HG03439 (cell line): ENCODE data around the gene CHRNB4.
"Not testable (repeated sequence)": the region's sequence is repeated elsewhere in the genome, so short reads cannot be mapped to it uniquely, and the experiment has no call there.

Source experiments
- ATAC-seq: cut with Tn5 transposase; IDR thresholded peaks from one replicate; pipeline ENCODE4 v1.9.1; 2021; ENCODE audit warnings: mild to moderate bottlenecking, moderate library complexity; ENCODE audit not compliant: unreplicated experiment

The CHRNB4 gene

GRCh38 chr15:78641102-78641748, at the start of gene CHRNB4:
CHRNB4 (minus strand) TSS chr15:78641210; CDS start chr15:78641133, 77 bp downstream.
- ATAC-seq, result no peak

GRCh38 chr15:78689626-78690025, 48.6 kb upstream of the CHRNB4 start:
- ATAC-seq, result no peak

- no peak for ATAC-seq
Measured at GRCh38 chr15:78685925-78686324, 44.9 kb upstream of the CHRNB4 start.

GRCh38 chr15:78685159-78685921, 44.3 kb upstream of the CHRNB4 start:
- ATAC-seq, result no peak

GRCh38 chr15:78684657-78685056, 43.6 kb upstream of the CHRNB4 start:
- no peak for ATAC-seq

GRCh38 chr15:78683599-78683998, 42.6 kb upstream of the CHRNB4 start:
- ATAC-seq, result not testable (repeated sequence)

GRCh38 chr15:78682693-78683410, 41.8 kb upstream of the CHRNB4 start:
- ATAC-seq, result no peak

- ATAC-seq, result no peak
Measured at GRCh38 chr15:78682004-78682651, 41.1 kb upstream of the CHRNB4 start.

- ATAC-seq, result no peak
Measured at GRCh38 chr15:78681281-78682003, 40.4 kb upstream of the CHRNB4 start.

GRCh38 chr15:78680431-78681075, 39.5 kb upstream of the CHRNB4 start:
- no peak for ATAC-seq

GRCh38 chr15:78679089-78679511, 38.1 kb upstream of the CHRNB4 start:
- no peak for ATAC-seq

- ATAC-seq, result no peak
Measured at GRCh38 chr15:78676424-78677110, 35.6 kb upstream of the CHRNB4 start.

GRCh38 chr15:78675617-78676360, 34.8 kb upstream of the CHRNB4 start:
- no peak for ATAC-seq

- ATAC-seq, result no peak
Measured at GRCh38 chr15:78675206-78675605, 34.2 kb upstream of the CHRNB4 start.

GRCh38 chr15:78673917-78674444, 33.0 kb upstream of the CHRNB4 start:
- no peak for ATAC-seq

GRCh38 chr15:78673476-78673875, 32.5 kb upstream of the CHRNB4 start:
- no peak for ATAC-seq

GRCh38 chr15:78672285-78673014, 31.4 kb upstream of the CHRNB4 start:
- ATAC-seq, result no peak
